Trophoblast cell (in vitro differentiated cells and primary cell): ENCODE results near the gene AP4E1.

Experiments used
- DNase-seq, 2 donors: peaks; one replicate each; pipeline ENCODE4 v3.0.0-alpha.2; 2016
- H2AFZ ChIP-seq: 2 replicates; pipeline ENCODE4 v1.6.1; 2013; ENCODE audit warnings: low read length, moderate library complexity, mild to moderate bottlenecking; ENCODE audit not compliant: insufficient read depth, poor library complexity
- H2AK5ac ChIP-seq: 2 replicates; pipeline ENCODE4 v1.6.1; 2013; ENCODE audit warnings: mild to moderate bottlenecking, low read length
- H2BK120ac ChIP-seq: 2 replicates; pipeline ENCODE4 v1.6.1; 2013; ENCODE audit warnings: low read length, mild to moderate bottlenecking, moderate library complexity; ENCODE audit not compliant: insufficient read depth, poor library complexity
- H2BK12ac ChIP-seq: 2 replicates; pipeline ENCODE4 v1.6.1; 2013; ENCODE audit warnings: mild to moderate bottlenecking, low read length, moderate library complexity
- H2BK5ac ChIP-seq: 2 replicates; pipeline ENCODE4 v1.6.1; 2013; ENCODE audit warnings: low read length, low read depth, moderate library complexity, mild to moderate bottlenecking; ENCODE audit not compliant: poor library complexity
- H3K14ac ChIP-seq: 2 replicates; pipeline ENCODE4 v1.6.1; 2013; ENCODE audit warnings: mild to moderate bottlenecking, low read length
- H3K18ac ChIP-seq: 2 replicates; pipeline ENCODE4 v1.6.1; 2013; ENCODE audit warnings: mild to moderate bottlenecking, low read length
- H3K23ac ChIP-seq: 2 replicates; pipeline ENCODE4 v1.6.1; 2013; ENCODE audit warnings: low read length
- H3K27ac ChIP-seq: 2 replicates; pipeline ENCODE4 v1.5.1; 2013; ENCODE audit warnings: low read depth, mild to moderate bottlenecking, inconsistent platforms, low read length, moderate library complexity
- H3K27me3 ChIP-seq: 2 replicates; pipeline ENCODE4 v1.6.1; 2013; ENCODE audit warnings: inconsistent platforms, mild to moderate bottlenecking, low read length, moderate library complexity; ENCODE audit not compliant: insufficient read depth
- H3K36me3 ChIP-seq, 2 experiments: 1 replicate in 1 of 2; 2 replicates in 1 of 2; pipeline ENCODE4 v1.6.1; 2013; ENCODE audit warnings: low read length in 2 of 2, mild to moderate bottlenecking in 2 of 2, moderate library complexity in 1 of 2; ENCODE audit not compliant: insufficient read depth in 2 of 2, control insufficient read depth in 1 of 2
- H3K4ac ChIP-seq: 2 replicates; pipeline ENCODE4 v1.6.1; 2013; ENCODE audit warnings: low read depth, mild to moderate bottlenecking, low read length, moderate library complexity
- H3K4me1 ChIP-seq, 2 experiments: 1 replicate in 1 of 2; 2 replicates in 1 of 2; pipeline ENCODE4 v1.6.1; 2013; ENCODE audit warnings: low read length in 2 of 2, mild to moderate bottlenecking in 2 of 2, moderate library complexity in 1 of 2; ENCODE audit not compliant: insufficient read depth in 2 of 2, control insufficient read depth in 1 of 2
- H3K4me2 ChIP-seq: 2 replicates; pipeline ENCODE4 v1.6.1; 2013; ENCODE audit warnings: inconsistent platforms, mild to moderate bottlenecking, low read length, moderate library complexity
- H3K4me3 ChIP-seq: 2 replicates; pipeline ENCODE4 v1.5.1; 2013; ENCODE audit warnings: mild to moderate bottlenecking, low read depth, low read length, inconsistent platforms
- H3K79me1 ChIP-seq: one replicate; pipeline ENCODE4 v1.6.1; 2013; ENCODE audit warnings: low read length
- H3K79me2 ChIP-seq: 2 replicates; pipeline ENCODE4 v1.6.1; 2013; ENCODE audit warnings: low read length, mild to moderate bottlenecking; ENCODE audit not compliant: control insufficient read depth, insufficient read depth, poor library complexity
- H3K9ac ChIP-seq: 2 replicates; pipeline ENCODE4 v1.6.1; 2013; ENCODE audit warnings: mild to moderate bottlenecking, low read length
- H3K9me3 ChIP-seq: 2 replicates; pipeline ENCODE4 v1.6.1; 2013; ENCODE audit warnings: low read depth, mild to moderate bottlenecking, control low read depth, inconsistent platforms, low read length; ENCODE audit not compliant: insufficient read depth
- H4K12ac ChIP-seq: 2 replicates; pipeline ENCODE4 v1.6.1; 2013; ENCODE audit warnings: low read depth, mild to moderate bottlenecking, low read length, moderate library complexity
- H4K8ac ChIP-seq: 2 replicates; pipeline ENCODE4 v1.6.1; 2013; ENCODE audit warnings: low read depth, mild to moderate bottlenecking, low read length, moderate library complexity
- H4K91ac ChIP-seq: one replicate; pipeline ENCODE4 v1.6.1; 2013; ENCODE audit warnings: low read depth, mild to moderate bottlenecking, low read length, moderate library complexity
- WGBS: extraction: QIAGEN DNeasy Blood & Tissue Kit; methylation state at CpG from one replicate; pipeline ENCODE4 v1.1.7; 2013; ENCODE audit warnings: missing lambda C conversion rate; ENCODE audit not compliant: insufficient read length, insufficient coverage; ENCODE audit errors: extremely low coverage; 5-methylcytosine and 5-hydroxymethylcytosine counted together

The AP4E1 gene

GRCh38 chr15:50929062-50929461, 20.6 kb downstream of the AP4E1 start:
- no peaks in the 10 kb centered on the region for H3K27me3 ChIP-seq
- no peak overlapping the region for H2AFZ ChIP-seq
- no peak overlapping the region for H3K4me3 ChIP-seq
- no peak overlapping the region for H3K27ac ChIP-seq
- H2BK5ac ChIP-seq = no peak overlapping the region
- H2BK12ac ChIP-seq = no peak overlapping the region
- H3K4me1 ChIP-seq = no peaks in the 10 kb centered on the region
- no peak overlapping the region for H3K23ac ChIP-seq
- H3K4me2 ChIP-seq = no peak overlapping the region
- H3K18ac ChIP-seq = no peak overlapping the region
- DNase-seq = no peak
- no peak overlapping the region for H2BK120ac ChIP-seq
- H4K8ac ChIP-seq = no peak overlapping the region
- no peak overlapping the region for H4K91ac ChIP-seq
- H3K79me2 ChIP-seq = no peaks in the 10 kb centered on the region
- no peak overlapping the region for H2AK5ac ChIP-seq
- no peak overlapping the region for H3K9ac ChIP-seq
- H3K36me3 ChIP-seq = peaks cover 4 to 12% of the 10 kb centered on the region in 2 experiments
- no peak overlapping the region for H3K4ac ChIP-seq
- no peaks in the 10 kb centered on the region for H3K79me1 ChIP-seq
- H3K14ac ChIP-seq = no peak overlapping the region
- H3K9me3 ChIP-seq = no peaks in the 10 kb centered on the region
- H4K12ac ChIP-seq = no peak overlapping the region
- WGBS = no CpG with 5 or more reads among the region's 1 CpG

GRCh38 chr15:50930792-50931191, 22.3 kb downstream of the AP4E1 start:
- Histone ChIP-seq H4K91ac (no peak overlapping the region), H2AFZ (no peak overlapping the region), H2BK5ac (no peak overlapping the region), H3K23ac (no peak overlapping the region), H3K4ac (no peak overlapping the region), H3K4me1 (no peaks in the 10 kb centered on the region), H3K9me3 (no peaks in the 10 kb centered on the region), H3K79me1 (no peaks in the 10 kb centered on the region), H3K27ac (no peak overlapping the region), H3K18ac (no peak overlapping the region), H3K4me2 (no peak overlapping the region), H3K4me3 (no peak overlapping the region), H3K14ac (no peak overlapping the region), H3K27me3 (no peaks in the 10 kb centered on the region), H3K9ac (no peak overlapping the region), H2AK5ac (no peak overlapping the region), H4K8ac (no peak overlapping the region), H2BK120ac (no peak overlapping the region), H2BK12ac (no peak overlapping the region), H3K36me3 (peaks cover 2 to 8% of the 10 kb centered on the region in 2 experiments), H4K12ac (no peak overlapping the region), H3K79me2 (no peaks in the 10 kb centered on the region)
- no peak for DNase-seq
- WGBS = no CpG with 5 or more reads among the region's 1 CpG

GRCh38 chr15:50933341-50933740, 24.9 kb downstream of the AP4E1 start:
- Histone ChIP-seq H3K23ac (no peak overlapping the region), H3K4me2 (no peak overlapping the region), H3K4me3 (no peak overlapping the region), H3K4me1 (peaks cover 4 to 6% of the 10 kb centered on the region in 2 experiments), H3K9ac (no peak overlapping the region), H4K12ac (no peak overlapping the region), H2AFZ (no peak overlapping the region), H3K18ac (no peak overlapping the region), H2BK12ac (no peak overlapping the region), H3K36me3 (peaks cover 0 to 8% of the 10 kb centered on the region in 2 experiments), H2BK120ac (no peak overlapping the region), H3K4ac (no peak overlapping the region), H4K91ac (no peak overlapping the region), H3K27me3 (no peaks in the 10 kb centered on the region), H3K27ac (no peak overlapping the region), H4K8ac (no peak overlapping the region), H3K9me3 (no peaks in the 10 kb centered on the region), H2AK5ac (no peak overlapping the region), H2BK5ac (no peak overlapping the region), H3K79me2 (no peaks in the 10 kb centered on the region), H3K14ac (no peak overlapping the region), H3K79me1 (peaks cover under 1% of the 10 kb centered on the region)
- no CpG with 5 or more reads among the region's 1 CpG for WGBS
- DNase-seq = no peak

GRCh38 chr15:50938525-50938924, 30.0 kb downstream of the AP4E1 start:
- H3K9ac ChIP-seq = peak overlapping the region; percentile 2
- H4K8ac ChIP-seq = no peak overlapping the region
- H4K12ac ChIP-seq = no peak overlapping the region
- no peak overlapping the region for H3K14ac ChIP-seq
- H2BK5ac ChIP-seq = no peak overlapping the region
- H3K79me2 ChIP-seq = no peaks in the 10 kb centered on the region
- peaks cover 8 to 10% of the 10 kb centered on the region in 2 experiments for H3K4me1 ChIP-seq
- peaks cover 1 to 5% of the 10 kb centered on the region in 2 experiments for H3K36me3 ChIP-seq
- H3K9me3 ChIP-seq = no peaks in the 10 kb centered on the region
- H3K4me3 ChIP-seq = no peak overlapping the region
- no peak overlapping the region for H3K23ac ChIP-seq
- peak overlapping the region; percentile 4 for H2BK12ac ChIP-seq
- H4K91ac ChIP-seq = no peak overlapping the region
- H3K18ac ChIP-seq = no peak overlapping the region
- H3K27ac ChIP-seq = no peak overlapping the region
- H2AK5ac ChIP-seq = no peak overlapping the region
- no peak overlapping the region for H2AFZ ChIP-seq
- no peak overlapping the region for H3K4ac ChIP-seq
- H3K27me3 ChIP-seq = no peaks in the 10 kb centered on the region
- H2BK120ac ChIP-seq = no peak overlapping the region
- no peak overlapping the region for H3K4me2 ChIP-seq
- H3K79me1 ChIP-seq = peaks cover 4% of the 10 kb centered on the region
- no peak for DNase-seq
- WGBS = no CpG with 5 or more reads among the region's 4 CpGs
